ENCODE measurements around the gene TMEM60.

Gene TMEM60

DNA sequence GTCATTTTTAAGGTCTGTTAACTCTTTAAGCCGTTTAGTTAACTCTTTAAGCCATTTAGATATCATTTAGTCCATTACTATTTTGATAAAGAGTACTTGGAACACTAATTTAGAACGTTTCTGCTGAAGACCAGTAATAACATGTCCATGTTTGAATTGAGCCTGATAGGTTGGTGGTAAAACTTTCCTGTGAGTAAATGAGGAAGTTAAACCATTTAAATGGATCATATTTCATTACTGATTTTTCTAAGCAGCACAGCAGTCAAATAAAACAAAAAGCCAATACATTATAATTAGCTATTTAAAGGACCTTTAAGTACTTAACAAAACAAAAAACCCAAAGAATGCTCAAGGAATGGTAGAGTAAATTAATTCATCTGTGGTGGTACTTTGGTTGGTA lies 29.8 kb upstream of the TMEM60 start:
- in situ Hi-C loops (cut with HindIII; ENCODE audit: low pct_unique_long_range_greater_than_20kb, low sequenced_read_pairs), result no loop called here
- DNase-seq (ENCODE audit: low read depth in 1 of 2, low spot score in 1 of 2), result no peak
- no peak for TF ChIP-seq JUND (IDR thresholded peaks at IDR 0.05; ENCODE audit: low read depth)

- no peak for TF ChIP-seq JUND (IDR thresholded peaks at IDR 0.05; ENCODE audit: low read depth)
- in situ Hi-C loops (cut with HindIII; ENCODE audit: low pct_unique_long_range_greater_than_20kb, low sequenced_read_pairs), result no loop called here
Measured at GRCh38 chr7:77826300-77826699, 28.1 kb upstream of the TMEM60 start.

DNA sequence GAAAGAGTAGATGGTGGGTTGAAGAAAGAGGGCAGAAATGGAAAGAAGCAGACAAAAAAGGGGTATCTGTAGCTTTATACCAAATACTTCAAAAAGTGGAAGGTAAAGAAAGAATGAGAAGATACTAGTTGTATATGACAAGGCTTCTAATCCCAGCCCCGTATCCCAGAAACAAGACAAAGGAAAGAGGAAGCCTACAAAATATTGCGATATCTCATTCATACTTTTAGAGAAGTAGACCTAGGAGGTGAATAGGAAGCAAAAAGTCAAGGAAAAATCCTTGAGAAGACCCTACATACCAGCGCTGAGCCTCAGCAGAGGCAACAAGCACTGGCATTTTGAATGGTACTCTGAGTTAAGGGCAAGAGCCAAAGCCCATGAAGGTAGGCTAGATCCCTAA lies 26.9 kb upstream of the TMEM60 start:
- no peak for DNase-seq (ENCODE audit: low read depth in 1 of 2, low spot score in 1 of 2)
- no peak for TF ChIP-seq JUND (IDR thresholded peaks at IDR 0.05; ENCODE audit: low read depth)
- in situ Hi-C loops (cut with HindIII; ENCODE audit: low pct_unique_long_range_greater_than_20kb, low sequenced_read_pairs), result no loop called here

More at GRCh38 chr7:77826300-77826699, 28.1 kb upstream of the TMEM60 start:
- DNase-seq (ENCODE audit: low read depth in 1 of 2, low spot score in 1 of 2), result peak in 1 of 2 experiments; percentile 12

- no peak for DNase-seq (ENCODE audit: low read depth in 1 of 2, low spot score in 1 of 2)
- no peak for TF ChIP-seq JUND (IDR thresholded peaks at IDR 0.05; ENCODE audit: low read depth)
- in situ Hi-C loops (cut with HindIII; ENCODE audit: low pct_unique_long_range_greater_than_20kb, low sequenced_read_pairs), result no loop called here
Measured at GRCh38 chr7:77824636-77825035, 26.4 kb upstream of the TMEM60 start.

GRCh38 chr7:77823787-77824186 lies 25.6 kb upstream of the TMEM60 start:
- no peak for DNase-seq (ENCODE audit: low read depth in 1 of 2, low spot score in 1 of 2)
- in situ Hi-C loops (cut with HindIII; ENCODE audit: low pct_unique_long_range_greater_than_20kb, low sequenced_read_pairs), result no loop called here
- TF ChIP-seq JUND (IDR thresholded peaks at IDR 0.05; ENCODE audit: low read depth), result no peak

- no peak for DNase-seq (ENCODE audit: low read depth in 1 of 2, low spot score in 1 of 2)
- in situ Hi-C loops (cut with HindIII; ENCODE audit: low pct_unique_long_range_greater_than_20kb, low sequenced_read_pairs), result no loop called here
- no peak for TF ChIP-seq JUND (IDR thresholded peaks at IDR 0.05; ENCODE audit: low read depth)
Measured at GRCh38 chr7:77822269-77822668, 24.0 kb upstream of the TMEM60 start.

DNA sequence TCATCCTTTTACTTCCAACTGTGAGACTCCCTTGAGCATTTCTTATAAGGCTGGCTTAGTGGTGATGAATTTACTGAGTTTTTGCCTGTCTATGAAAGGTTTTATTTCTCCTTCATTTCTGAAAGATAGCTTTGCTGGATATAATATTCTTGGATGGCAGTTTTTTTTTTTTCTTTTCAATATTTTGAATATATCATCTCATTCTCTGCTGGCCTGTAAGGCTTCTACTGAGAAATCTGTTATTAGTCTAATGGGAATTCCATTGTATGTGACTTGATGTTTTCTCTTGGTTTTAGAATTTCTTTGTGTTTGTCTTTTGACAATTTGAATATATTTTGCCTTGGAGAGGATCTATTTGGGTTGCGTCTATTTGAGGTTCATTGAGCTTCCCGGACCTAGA lies 22.7 kb upstream of the TMEM60 start:
- in situ Hi-C loops (cut with HindIII; ENCODE audit: low pct_unique_long_range_greater_than_20kb, low sequenced_read_pairs), result no loop called here
- TF ChIP-seq JUND (IDR thresholded peaks at IDR 0.05; ENCODE audit: low read depth), result no peak
- no peak for DNase-seq (ENCODE audit: low read depth in 1 of 2, low spot score in 1 of 2)

- DNase-seq (ENCODE audit: low read depth in 1 of 2, low spot score in 1 of 2), result no peak
- in situ Hi-C loops (cut with HindIII; ENCODE audit: low pct_unique_long_range_greater_than_20kb, low sequenced_read_pairs), result no loop called here
- no peak for TF ChIP-seq JUND (IDR thresholded peaks at IDR 0.05; ENCODE audit: low read depth)
Measured at GRCh38 chr7:77819021-77819420, 20.8 kb upstream of the TMEM60 start.

DNA sequence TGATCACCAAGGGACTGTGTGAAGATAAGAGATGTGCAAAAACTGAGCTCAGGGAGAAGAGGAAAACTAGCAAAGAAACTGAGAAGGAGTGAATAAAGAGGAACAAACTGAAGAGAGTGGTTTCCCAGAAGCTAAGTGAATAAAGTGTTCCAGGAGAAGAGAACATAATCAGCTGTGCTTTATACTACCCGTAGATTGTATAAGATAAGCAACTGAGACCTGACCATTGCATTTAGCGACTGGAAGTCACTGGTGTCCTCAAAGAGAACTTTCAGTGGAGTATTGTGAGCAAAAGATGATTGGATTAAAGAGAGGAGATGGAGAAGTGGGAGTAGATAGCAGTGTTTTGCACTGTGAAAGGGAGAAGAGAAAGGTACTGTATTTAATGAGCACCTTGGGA lies 14.9 kb upstream of the TMEM60 start:
- DNase-seq (ENCODE audit: low read depth in 1 of 2, low spot score in 1 of 2), result no peak
- no peak for TF ChIP-seq JUND (IDR thresholded peaks at IDR 0.05; ENCODE audit: low read depth)
- in situ Hi-C loops (cut with HindIII; ENCODE audit: low pct_unique_long_range_greater_than_20kb, low sequenced_read_pairs), result no loop called here

DNA sequence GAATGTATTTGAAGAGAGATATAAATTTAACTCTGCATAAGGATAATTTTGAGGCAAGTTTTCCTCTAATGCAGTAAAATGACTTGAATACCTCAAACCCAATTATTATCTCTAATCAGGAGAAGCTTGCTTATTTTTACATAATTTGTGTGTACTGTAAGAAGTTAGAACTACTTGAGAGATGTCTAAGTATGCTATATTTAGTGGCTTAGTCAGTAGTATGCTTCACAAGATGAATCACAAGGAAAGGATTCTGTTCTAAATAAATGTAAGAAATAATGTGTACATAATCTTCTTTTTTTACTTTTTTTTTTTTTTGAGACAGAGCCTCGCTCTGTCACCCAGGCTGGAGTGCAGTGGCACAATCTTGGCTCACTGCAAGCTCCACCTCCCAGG lies 14.1 kb upstream of the TMEM60 start:
- no peak for TF ChIP-seq JUND (IDR thresholded peaks at IDR 0.05; ENCODE audit: low read depth)
- no peak for DNase-seq (ENCODE audit: low read depth in 1 of 2, low spot score in 1 of 2)
- in situ Hi-C loops (cut with HindIII; ENCODE audit: low pct_unique_long_range_greater_than_20kb, low sequenced_read_pairs), result no loop called here

GRCh38 chr7:77811516-77812289 lies 13.5 kb upstream of the TMEM60 start:
- TF ChIP-seq JUND (IDR thresholded peaks at IDR 0.05; ENCODE audit: low read depth), result peak; percentile 46; the same call in 1 of the 2 replicates
- in situ Hi-C loops (cut with HindIII; ENCODE audit: low pct_unique_long_range_greater_than_20kb, low sequenced_read_pairs), result no loop called here
- peak in 1 of 2 experiments; percentile 74 for DNase-seq (ENCODE audit: low read depth in 1 of 2, low spot score in 1 of 2)

DNA sequence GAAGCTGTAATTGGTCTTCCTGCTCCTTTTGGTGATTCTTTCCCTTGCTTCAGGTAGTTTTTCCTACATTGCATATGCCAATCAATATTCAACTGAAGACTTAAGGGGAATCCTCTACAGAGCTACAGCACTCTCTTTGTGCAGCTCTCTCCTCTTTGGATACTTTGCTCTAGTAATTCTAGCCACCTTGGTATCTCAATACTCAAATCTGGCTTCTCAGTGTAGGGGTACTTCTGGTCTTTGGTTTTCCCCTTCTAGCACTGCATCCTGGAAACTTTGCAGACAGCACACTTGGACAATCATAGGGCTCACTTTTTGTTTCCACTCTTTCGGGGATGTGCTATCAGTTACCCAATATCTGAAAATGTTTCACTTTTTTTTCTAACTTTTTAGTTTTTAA lies 10.3 kb upstream of the TMEM60 start:
- in situ Hi-C loops (cut with HindIII; ENCODE audit: low pct_unique_long_range_greater_than_20kb, low sequenced_read_pairs), result no loop called here
- no peak for TF ChIP-seq JUND (IDR thresholded peaks at IDR 0.05; ENCODE audit: low read depth)
- no peak for DNase-seq (ENCODE audit: low read depth in 1 of 2, low spot score in 1 of 2)

DNA sequence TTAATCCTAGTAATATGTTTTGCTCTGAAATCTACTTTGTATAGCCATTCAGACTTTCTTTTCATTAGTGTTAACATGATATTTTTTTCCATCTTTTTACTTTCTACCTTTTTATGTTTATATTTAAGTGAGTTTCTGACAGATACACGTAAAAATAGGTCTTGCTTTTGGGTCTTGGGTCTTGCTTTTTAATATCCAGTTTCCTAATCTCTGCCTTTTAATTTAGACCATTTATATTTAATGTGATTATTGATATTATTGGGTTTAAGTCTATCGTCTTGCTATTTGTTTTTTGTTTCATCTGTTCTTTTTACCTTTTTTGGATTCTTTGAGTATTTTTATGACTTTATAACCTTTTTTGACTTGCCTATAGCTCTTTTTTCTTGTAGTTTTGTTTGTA lies 8.2 kb upstream of the TMEM60 start:
- TF ChIP-seq JUND (IDR thresholded peaks at IDR 0.05; ENCODE audit: low read depth), result no peak
- in situ Hi-C loops (cut with HindIII; ENCODE audit: low pct_unique_long_range_greater_than_20kb, low sequenced_read_pairs), result no loop called here

More for the DNA sequence above, 8.2 kb upstream of the TMEM60 start:
- DNase-seq (ENCODE audit: low read depth in 1 of 2, low spot score in 1 of 2), result no peak

All from T47D (cell line).